HG03196 (cell line): ENCODE measurements around the gene DGKZ.
"Not testable (repeated sequence)": the region's sequence is repeated elsewhere in the genome, so short reads cannot be mapped to it uniquely, and the experiment has no call there.

Experiments
- ATAC-seq: cut with Tn5 transposase; IDR thresholded peaks from one replicate; pipeline ENCODE4 v1.9.1; 2021; ENCODE audit not compliant: unreplicated experiment

The DGKZ gene

GRCh38 chr11:46346886-46347636 is at the start of gene DGKZ:
TSS of gene DGKZ (plus strand) at chr11:46347463. CDS start at chr11:46347660, 197 bp downstream.
- peak; percentile 59 for ATAC-seq

- no peak for ATAC-seq
These were observed 48.4 kb upstream of the DGKZ start for GRCh38 chr11:46298699-46299433.

- ATAC-seq = no peak
These were observed 47.8 kb upstream of the DGKZ start for GRCh38 chr11:46299451-46299961.

- ATAC-seq = no peak
These were observed 47.0 kb upstream of the DGKZ start for GRCh38 chr11:46300270-46300669.

- peak; percentile 62 for ATAC-seq
These were observed 44.4 kb upstream of the DGKZ start for GRCh38 chr11:46302866-46303265.

- not testable (repeated sequence) for ATAC-seq
These were observed 43.2 kb upstream of the DGKZ start for GRCh38 chr11:46304036-46304435.

GRCh38 chr11:46304605-46305179 is 42.6 kb upstream of the DGKZ start:
- ATAC-seq = no peak

GRCh38 chr11:46305295-46305694 is 42.0 kb upstream of the DGKZ start:
- ATAC-seq = no peak

- ATAC-seq = no peak
These were observed 40.9 kb upstream of the DGKZ start for GRCh38 chr11:46306296-46306853.

GRCh38 chr11:46307369-46307768 is 39.9 kb upstream of the DGKZ start:
- no peak for ATAC-seq

- no peak for ATAC-seq
These were observed 39.4 kb upstream of the DGKZ start for GRCh38 chr11:46307785-46308341.

- ATAC-seq = no peak
These were observed 38.4 kb upstream of the DGKZ start for GRCh38 chr11:46308631-46309419.

- no peak for ATAC-seq
These were observed 37.4 kb upstream of the DGKZ start for GRCh38 chr11:46309814-46310259.

- no peak for ATAC-seq
These were observed 32.1 kb upstream of the DGKZ start for GRCh38 chr11:46315033-46315738.

GRCh38 chr11:46315783-46316563 is 31.3 kb upstream of the DGKZ start:
- ATAC-seq = no peak

GRCh38 chr11:46319074-46319453 is 28.2 kb upstream of the DGKZ start:
- no peak for ATAC-seq

- ATAC-seq = no peak
These were observed 25.5 kb upstream of the DGKZ start for GRCh38 chr11:46321757-46322156.

GRCh38 chr11:46322759-46323158 is 24.5 kb upstream of the DGKZ start:
- ATAC-seq = no peak
